Lower leg skin (tissue), 4 donors: ENCODE results near the gene LGMN. TPM values are rescaled to one million over a fixed set of nuclear protein-coding genes. Genes with fewer than 3 reads are reported as not detected.

Source experiments
- DNase-seq, 2 donors: peaks; one replicate each; pipeline ENCODE4 v3.0.0-alpha.2; 2019; ENCODE audit warnings: low spot score in 2 of 2
- H3K4me3 ChIP-seq: fragments of 200-600 bp; sonication (generic); 2 replicates; pipeline ENCODE4 v1.5.1; 2017; ENCODE audit warnings: mild to moderate bottlenecking, low read depth; ENCODE audit not compliant: poor library complexity, severe bottlenecking
- CTCF ChIP-seq, 3 donors: fragments of 450-650 bp; IDR thresholded peaks; one replicate each; pipeline ENCODE4 v1.5.1; 2016; ENCODE audit warnings: antibody characterized with exemption in 3 of 3, mild to moderate bottlenecking in 3 of 3, moderate library complexity in 2 of 3
- POLR2A ChIP-seq, 2 donors: fragments of 450-650 bp; IDR thresholded peaks; one replicate each; pipeline ENCODE4 v1.6.1; 2016 to 2017; ENCODE audit warnings: antibody characterized with exemption in 2 of 2, mild to moderate bottlenecking in 1 of 2, moderate library complexity in 1 of 2
- WGBS, 2 donors: methylation state at CpG; one replicate each; pipeline ENCODE4 v1.1.5; 2018; 5-methylcytosine and 5-hydroxymethylcytosine counted together
- intact Hi-C: fragments of 100-400 bp; cut with DNase I; formaldehyde crosslinking; loops from one replicate; pipeline ENCODE4 v1.15.0; 2023; ENCODE audit warnings: low total_unique reads
- total RNA-seq, 4 donors: library from RNA; depleted of rRNA; stranded (reverse); fragments of >200 nt; gene quantifications; one replicate each; pipeline ENCODE4 v1.1.0, GENCODE V29; 2016

LGMN gene
- total RNA-seq, 4 donors from 2014 or later, result 36.5 to 48.0 (median 41.3) TPM

GRCh38 chr14:92678766-92679165 is 69.7 kb downstream of the LGMN start:
- no peak overlapping the region for H3K4me3 ChIP-seq
- 67 to 82% methylated on average over 5 of the region's 5 CpGs for WGBS, 2 donors
- DNase-seq, result no peak
- TF ChIP-seq POLR2A (IDR thresholded peaks at IDR 0.05) (no peak), CTCF (IDR thresholded peaks at IDR 0.05) (no peak)
- intact Hi-C loops, result no loop called here

GRCh38 chr14:92677955-92678354 is 70.5 kb downstream of the LGMN start:
- DNase-seq, result no peak
- 92 to 94% methylated on average over 2 of the region's 2 CpGs for WGBS, 2 donors
- no peak overlapping the region for H3K4me3 ChIP-seq
- TF ChIP-seq POLR2A (IDR thresholded peaks at IDR 0.05) (no peak), CTCF (IDR thresholded peaks at IDR 0.05) (no peak)
- intact Hi-C loops, result no loop called here

GRCh38 chr14:92677087-92677668 is 71.2 kb downstream of the LGMN start:
- TF ChIP-seq POLR2A (IDR thresholded peaks at IDR 0.05) (no peak), CTCF (IDR thresholded peaks at IDR 0.05) (no peak)
- DNase-seq, result no peak
- intact Hi-C loops, result no loop called here
- 79 to 81% methylated on average over 4 of the region's 4 CpGs for WGBS, 2 donors
- no peak overlapping the region for H3K4me3 ChIP-seq

- DNase-seq, result no peak
- TF ChIP-seq POLR2A (IDR thresholded peaks at IDR 0.05) (no peak), CTCF (IDR thresholded peaks at IDR 0.05) (no peak)
- 78 to 87% methylated on average over 7 of the region's 8 CpGs for WGBS, 2 donors
- intact Hi-C loops, result no loop called here
- H3K4me3 ChIP-seq, result no peak overlapping the region
These were observed 71.9 kb downstream of the LGMN start for GRCh38 chr14:92676403-92677086.

GRCh38 chr14:92675976-92676375 is 72.5 kb downstream of the LGMN start:
- peak in 1 of 2 donors; percentile 32 for DNase-seq
- TF ChIP-seq CTCF (IDR thresholded peaks at IDR 0.05) (no peak), POLR2A (IDR thresholded peaks at IDR 0.05) (no peak)
- no peak overlapping the region for H3K4me3 ChIP-seq
- 61 to 74% methylated on average over 9 of the region's 9 CpGs for WGBS, 2 donors
- intact Hi-C loops, result no loop called here
